ENCODE measurements around the gene PTPRB.

DNA sequence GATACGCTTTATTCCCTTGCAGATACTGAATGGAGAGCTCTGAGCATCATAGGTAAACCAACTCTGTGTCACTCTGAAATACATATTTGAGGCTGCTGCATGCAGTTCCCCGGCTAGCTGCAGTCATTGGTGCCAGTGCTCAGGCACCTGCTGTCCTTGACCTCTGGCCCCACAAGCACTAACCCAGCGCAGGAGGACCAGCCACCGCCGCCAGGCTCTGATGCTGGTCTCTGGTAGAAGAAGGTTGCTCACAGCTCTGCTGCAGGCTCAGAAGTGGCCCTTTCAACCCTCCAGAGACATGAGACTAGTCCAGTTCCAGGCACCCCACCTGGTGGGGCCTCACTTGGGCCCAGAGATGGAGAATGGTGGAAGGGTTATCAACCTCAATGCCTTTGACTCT, 34.5 kb upstream of the PTPRB start:
- TF ChIP-seq CTCF (IDR thresholded peaks at IDR 0.05) (no peak), POLR2A (IDR thresholded peaks at IDR 0.05; ENCODE audit: low read length) (no peak), SMC3 (IDR thresholded peaks at IDR 0.05) (no peak), KDM1A (IDR thresholded peaks at IDR 0.05; ENCODE audit: low read depth) (no peak), MAFK (IDR thresholded peaks at IDR 0.05; ENCODE audit: partially characterized antibody) (no peak), POLR2AphosphoS2 (conservative IDR thresholded peaks at IDR 0.05; ENCODE audit: low read length) (no peak), HMGXB4 (CRISPR knock-in tag; IDR thresholded peaks at IDR 0.05; ENCODE audit: borderline replicate concordance) (no peak), MAZ (IDR thresholded peaks at IDR 0.05; ENCODE audit: borderline replicate concordance, low read depth, low read length) (no peak), CHD4 (IDR thresholded peaks at IDR 0.05; ENCODE audit: borderline replicate concordance) (no peak), MAX (IDR thresholded peaks at IDR 0.05) (no peak), REST (IDR thresholded peaks at IDR 0.05) (no peak)
- TF ChIP-seq, protein P1, sequence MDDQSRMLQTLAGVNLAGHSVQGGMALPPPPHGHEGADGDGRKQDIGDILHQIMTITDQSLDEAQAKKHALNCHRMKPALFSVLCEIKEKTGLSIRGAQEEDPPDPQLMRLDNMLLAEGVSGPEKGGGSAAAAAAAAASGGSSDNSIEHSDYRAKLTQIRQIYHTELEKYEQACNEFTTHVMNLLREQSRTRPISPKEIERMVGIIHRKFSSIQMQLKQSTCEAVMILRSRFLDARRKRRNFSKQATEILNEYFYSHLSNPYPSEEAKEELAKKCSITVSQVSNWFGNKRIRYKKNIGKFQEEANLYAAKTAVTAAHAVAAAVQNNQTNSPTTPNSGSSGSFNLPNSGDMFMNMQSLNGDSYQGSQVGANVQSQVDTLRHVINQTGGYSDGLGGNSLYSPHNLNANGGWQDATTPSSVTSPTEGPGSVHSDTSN (IDR thresholded peaks at IDR 0.05), result no peak
